ENCODE measurements around the gene PREB. TPM values are rescaled to one million over a fixed set of nuclear protein-coding genes. Genes with fewer than 3 reads are reported as not detected.

Gene PREB
- total and polyA plus RNA-seq, 2 of the 13 experiments (the other 11 are each of a cell fraction or from before 2014, with no cell fraction given): 112 to 192 TPM

DNA sequence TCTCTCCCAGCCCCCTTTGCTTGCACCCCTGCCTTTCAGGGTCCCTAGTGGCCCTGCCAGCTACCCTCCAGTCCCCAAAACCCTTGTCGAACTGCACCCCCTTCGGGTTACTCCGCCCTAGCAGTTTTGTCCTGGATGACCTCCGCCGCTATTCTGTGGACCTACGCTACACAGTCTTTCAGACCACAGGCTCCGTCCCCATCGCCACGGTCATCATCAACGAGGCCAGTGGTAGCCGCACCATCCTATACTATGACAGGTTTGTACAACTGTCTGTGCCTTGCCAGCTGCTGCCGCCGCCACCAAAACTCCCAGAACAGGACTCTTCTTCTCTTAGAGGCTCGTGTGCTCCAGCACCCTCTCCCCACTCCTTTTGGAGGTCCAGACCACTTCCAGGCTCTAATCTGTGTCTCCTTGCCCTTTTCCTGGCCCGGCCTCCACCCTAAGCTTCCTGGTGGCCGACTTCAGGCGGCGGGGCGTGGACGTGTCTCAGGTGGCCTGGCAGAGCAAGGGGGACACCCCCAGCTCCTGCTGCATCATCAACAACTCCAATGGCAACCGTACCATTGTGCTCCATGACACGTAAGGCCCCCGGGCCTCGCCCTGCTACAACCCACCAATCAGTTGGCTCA, 40.0 kb downstream of the PREB start (continued):
- TF ChIP-seq ZNF788 (CRISPR knock-in tag; IDR thresholded peaks at IDR 0.05; ENCODE audit: borderline replicate concordance) (0 out of 2 replicates have a peak, but pooled peaks have one; percentile 15), ZBTB38 (CRISPR knock-in tag; IDR thresholded peaks at IDR 0.05) (peak; percentile 95), ZNF781 (CRISPR knock-in tag; IDR thresholded peaks at IDR 0.05; ENCODE audit: borderline replicate concordance, not compliant biosample characterization) (no peak), RAD21 (CRISPR knock-in tag; IDR thresholded peaks at IDR 0.05) (no peak), MYNN (CRISPR knock-in tag; IDR thresholded peaks at IDR 0.05; ENCODE audit: low read depth) (no peak), EP300 (IDR thresholded peaks at IDR 0.05; ENCODE audit: low read depth in 2 of 2, low read length in 2 of 2) (no peak), EP300 (CRISPR knock-in tag; IDR thresholded peaks at IDR 0.05; ENCODE audit: borderline replicate concordance) (no peak), IRX3 (CRISPR knock-in tag; IDR thresholded peaks at IDR 0.05; ENCODE audit: borderline replicate concordance, low read depth) (0 out of 2 replicates have a peak, but pooled peaks have one; percentile 92), ARNT2 (CRISPR knock-in tag; IDR thresholded peaks at IDR 0.05; ENCODE audit: low read depth) (0 out of 2 replicates have a peak, but pooled peaks have one; percentile 10), ZFP36 (IDR thresholded peaks at IDR 0.05; ENCODE audit: borderline replicate concordance, low read depth, low read length, partially characterized antibody) (no peak), ZNF552 (CRISPR knock-in tag; IDR thresholded peaks at IDR 0.05; ENCODE audit: borderline replicate concordance) (0 out of 2 replicates have a peak, but pooled peaks have one; percentile 7), ZNF354B (CRISPR knock-in tag; IDR thresholded peaks at IDR 0.05) (peak; percentile 29; the same call in 1 of the 2 replicates), AGO2 (optimal IDR thresholded peaks at IDR 0.05; ENCODE audit: low read depth, low read length) (no peak), ZNF207 (IDR thresholded peaks at IDR 0.05; ENCODE audit: borderline replicate concordance) (no peak), SPEN (CRISPR knock-in tag; IDR thresholded peaks at IDR 0.05; ENCODE audit: low read depth) (0 out of 2 replicates have a peak, but pooled peaks have one; percentile 18), ZC3H4 (CRISPR knock-in tag; IDR thresholded peaks at IDR 0.05; ENCODE audit: borderline replicate concordance) (0 out of 2 replicates have a peak, but pooled peaks have one; percentile 77), AGO1 (IDR thresholded peaks at IDR 0.05; ENCODE audit: low read depth, low read length, poor library complexity, severe bottlenecking) (peak; percentile 69), SNAI1 (CRISPR knock-in tag; IDR thresholded peaks at IDR 0.05; ENCODE audit: borderline replicate concordance) (peak; percentile 76)
- TF ChIP-seq, protein P1, sequence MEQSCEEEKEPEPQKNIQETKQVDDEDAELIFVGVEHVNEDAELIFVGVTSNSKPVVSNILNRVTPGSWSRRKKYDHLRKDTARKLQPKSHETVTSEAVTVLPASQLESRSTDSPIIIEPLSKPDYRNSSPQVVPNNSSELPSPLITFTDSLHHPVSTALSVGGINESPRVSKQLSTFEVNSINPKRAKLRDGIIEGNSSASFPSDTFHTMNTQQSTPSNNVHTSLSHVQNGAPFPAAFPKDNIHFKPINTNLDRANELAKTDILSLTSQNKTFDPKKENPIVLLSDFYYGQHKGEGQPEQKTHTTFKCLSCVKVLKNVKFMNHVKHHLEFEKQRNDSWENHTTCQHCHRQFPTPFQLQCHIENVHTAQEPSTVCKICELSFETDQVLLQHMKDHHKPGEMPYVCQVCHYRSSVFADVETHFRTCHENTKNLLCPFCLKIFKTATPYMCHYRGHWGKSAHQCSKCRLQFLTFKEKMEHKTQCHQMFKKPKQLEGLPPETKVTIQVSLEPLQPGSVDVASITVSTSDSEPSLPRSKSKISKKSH (CRISPR knock-in tag; IDR thresholded peaks at IDR 0.05; ENCODE audit: borderline replicate concordance): 0 out of 2 replicates have a peak, but pooled peaks have one; percentile 34
- TF ChIP-seq, protein P2, sequence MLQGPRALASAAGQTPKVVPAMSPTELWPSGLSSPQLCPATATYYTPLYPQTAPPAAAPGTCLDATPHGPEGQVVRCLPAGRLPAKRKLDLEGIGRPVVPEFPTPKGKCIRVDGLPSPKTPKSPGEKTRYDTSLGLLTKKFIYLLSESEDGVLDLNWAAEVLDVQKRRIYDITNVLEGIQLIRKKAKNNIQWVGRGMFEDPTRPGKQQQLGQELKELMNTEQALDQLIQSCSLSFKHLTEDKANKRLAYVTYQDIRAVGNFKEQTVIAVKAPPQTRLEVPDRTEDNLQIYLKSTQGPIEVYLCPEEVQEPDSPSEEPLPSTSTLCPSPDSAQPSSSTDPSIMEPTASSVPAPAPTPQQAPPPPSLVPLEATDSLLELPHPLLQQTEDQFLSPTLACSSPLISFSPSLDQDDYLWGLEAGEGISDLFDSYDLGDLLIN (CRISPR knock-in tag; IDR thresholded peaks at IDR 0.05; ENCODE audit: borderline replicate concordance): no peak
- TF ChIP-seq, protein P3, sequence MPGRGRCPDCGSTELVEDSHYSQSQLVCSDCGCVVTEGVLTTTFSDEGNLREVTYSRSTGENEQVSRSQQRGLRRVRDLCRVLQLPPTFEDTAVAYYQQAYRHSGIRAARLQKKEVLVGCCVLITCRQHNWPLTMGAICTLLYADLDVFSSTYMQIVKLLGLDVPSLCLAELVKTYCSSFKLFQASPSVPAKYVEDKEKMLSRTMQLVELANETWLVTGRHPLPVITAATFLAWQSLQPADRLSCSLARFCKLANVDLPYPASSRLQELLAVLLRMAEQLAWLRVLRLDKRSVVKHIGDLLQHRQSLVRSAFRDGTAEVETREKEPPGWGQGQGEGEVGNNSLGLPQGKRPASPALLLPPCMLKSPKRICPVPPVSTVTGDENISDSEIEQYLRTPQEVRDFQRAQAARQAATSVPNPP (CRISPR knock-in tag; IDR thresholded peaks at IDR 0.05): 0 out of 2 replicates have a peak, but pooled peaks have one; percentile 28
- TF ChIP-seq, protein P4, sequence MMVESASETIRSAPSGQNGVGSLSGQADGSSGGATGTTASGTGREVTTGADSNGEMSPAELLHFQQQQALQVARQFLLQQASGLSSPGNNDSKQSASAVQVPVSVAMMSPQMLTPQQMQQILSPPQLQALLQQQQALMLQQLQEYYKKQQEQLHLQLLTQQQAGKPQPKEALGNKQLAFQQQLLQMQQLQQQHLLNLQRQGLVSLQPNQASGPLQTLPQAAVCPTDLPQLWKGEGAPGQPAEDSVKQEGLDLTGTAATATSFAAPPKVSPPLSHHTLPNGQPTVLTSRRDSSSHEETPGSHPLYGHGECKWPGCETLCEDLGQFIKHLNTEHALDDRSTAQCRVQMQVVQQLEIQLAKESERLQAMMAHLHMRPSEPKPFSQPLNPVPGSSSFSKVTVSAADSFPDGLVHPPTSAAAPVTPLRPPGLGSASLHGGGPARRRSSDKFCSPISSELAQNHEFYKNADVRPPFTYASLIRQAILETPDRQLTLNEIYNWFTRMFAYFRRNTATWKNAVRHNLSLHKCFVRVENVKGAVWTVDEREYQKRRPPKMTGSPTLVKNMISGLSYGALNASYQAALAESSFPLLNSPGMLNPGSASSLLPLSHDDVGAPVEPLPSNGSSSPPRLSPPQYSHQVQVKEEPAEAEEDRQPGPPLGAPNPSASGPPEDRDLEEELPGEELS (CRISPR knock-in tag; IDR thresholded peaks at IDR 0.05): 0 out of 2 replicates have a peak, but pooled peaks have one; percentile 14

Measured in HepG2 (cell line).